H9 (cell line): ENCODE data around the gene GLS. TPM values are rescaled to one million over a fixed set of nuclear protein-coding genes. Genes with fewer than 3 reads are reported as not detected.

Experiments used
- DNase-seq: peaks from one replicate; pipeline ENCODE4 v3.0.0-alpha.2; 2017
- H2AFZ ChIP-seq: one replicate; pipeline ENCODE4 v1.6.1; 2013; ENCODE audit warnings: mild to moderate bottlenecking, low read length, control low read depth, moderate library complexity
- H2AK5ac ChIP-seq: 2 replicates; pipeline ENCODE4 v1.6.1; 2013; ENCODE audit warnings: low read length, control low read depth, mixed read lengths; ENCODE audit not compliant: insufficient read length
- H2BK120ac ChIP-seq: one replicate; pipeline ENCODE4 v1.6.1; 2013; ENCODE audit warnings: low read depth, mild to moderate bottlenecking, low read length, control low read depth, inconsistent platforms; ENCODE audit not compliant: poor library complexity, severe bottlenecking
- H2BK12ac ChIP-seq: 2 replicates; pipeline ENCODE4 v1.6.1; 2013; ENCODE audit warnings: low read length, control low read depth, mixed read lengths, low read depth; ENCODE audit not compliant: insufficient read length
- H2BK15ac ChIP-seq: 2 replicates; pipeline ENCODE4 v1.6.1; 2013; ENCODE audit warnings: low read depth, low read length, control low read depth
- H2BK20ac ChIP-seq: one replicate; pipeline ENCODE4 v1.6.1; 2013; ENCODE audit warnings: low read depth, mild to moderate bottlenecking, low read length, control low read depth, inconsistent platforms; ENCODE audit not compliant: poor library complexity, severe bottlenecking
- H2BK5ac ChIP-seq: 2 replicates; pipeline ENCODE4 v1.6.1; 2013; ENCODE audit warnings: low read length, control low read depth, mixed read lengths; ENCODE audit not compliant: insufficient read length
- H3K14ac ChIP-seq: 2 replicates; pipeline ENCODE4 v1.6.1; 2013; ENCODE audit warnings: low read length, control low read depth; ENCODE audit not compliant: insufficient read depth
- H3K18ac ChIP-seq: 2 replicates; pipeline ENCODE4 v1.6.1; 2013; ENCODE audit warnings: low read depth, mild to moderate bottlenecking, mixed read lengths, low read length, control low read depth; ENCODE audit not compliant: insufficient read length
- H3K23ac ChIP-seq: 2 replicates; pipeline ENCODE4 v1.6.1; 2013; ENCODE audit warnings: low read length, control low read depth, mixed read lengths, low read depth; ENCODE audit not compliant: insufficient read length
- H3K23me2 ChIP-seq: 2 replicates; pipeline ENCODE4 v1.6.1; 2013; ENCODE audit warnings: low read depth, mild to moderate bottlenecking, mixed read lengths, low read length, control low read depth; ENCODE audit not compliant: insufficient read length, poor library complexity, severe bottlenecking
- H3K27ac ChIP-seq: 2 replicates; pipeline ENCODE4 v1.5.1; 2013; ENCODE audit warnings: low read length, control low read depth, mixed read lengths, low read depth; ENCODE audit not compliant: insufficient read length
- H3K27me3 ChIP-seq: 2 replicates; pipeline ENCODE4 v1.6.1; 2013; ENCODE audit warnings: low read length, control low read depth, inconsistent platforms; ENCODE audit not compliant: insufficient read depth
- H3K4ac ChIP-seq: 2 replicates; pipeline ENCODE4 v1.6.1; 2013; ENCODE audit warnings: low read depth, mild to moderate bottlenecking, control low read depth, inconsistent platforms, low read length, moderate library complexity
- H3K4me1 ChIP-seq: 2 replicates; pipeline ENCODE4 v1.6.1; 2013; ENCODE audit warnings: low read length, control low read depth, inconsistent platforms; ENCODE audit not compliant: insufficient read depth
- H3K4me2 ChIP-seq: 2 replicates; pipeline ENCODE4 v1.6.1; 2013; ENCODE audit warnings: low read length, control low read depth, mixed read lengths; ENCODE audit not compliant: insufficient read length, insufficient read depth
- H3K56ac ChIP-seq: 2 replicates; pipeline ENCODE4 v1.6.1; 2013; ENCODE audit warnings: low read depth, mild to moderate bottlenecking, mixed read lengths, low read length, control low read depth; ENCODE audit not compliant: insufficient read length
- H3K79me1 ChIP-seq: 2 replicates; pipeline ENCODE4 v1.6.1; 2013; ENCODE audit warnings: low read depth, mild to moderate bottlenecking, moderate library complexity, low read length, control low read depth, inconsistent platforms; ENCODE audit not compliant: insufficient read depth, poor library complexity, severe bottlenecking
- H3K79me2 ChIP-seq: 2 replicates; pipeline ENCODE4 v1.6.1; 2013; ENCODE audit warnings: low read length, control low read depth, inconsistent platforms; ENCODE audit not compliant: insufficient read depth
- H3K9ac ChIP-seq: 2 replicates; pipeline ENCODE4 v1.6.1; 2013; ENCODE audit warnings: low read length, control low read depth, mixed read lengths; ENCODE audit not compliant: insufficient read length; ENCODE audit errors: extremely low read depth
- H3K9me3 ChIP-seq: one replicate; pipeline ENCODE4 v1.6.1; 2013; ENCODE audit warnings: low read depth, low read length, inconsistent platforms; ENCODE audit not compliant: control insufficient read depth
- H3T11ph ChIP-seq: one replicate; pipeline ENCODE4 v1.6.1; 2013; ENCODE audit warnings: mild to moderate bottlenecking, low read length, control low read depth, inconsistent platforms
- H4K20me1 ChIP-seq: one replicate; pipeline ENCODE4 v1.6.1; 2013; ENCODE audit not compliant: control insufficient read depth, insufficient read length, insufficient read depth
- H4K5ac ChIP-seq: 2 replicates; pipeline ENCODE4 v1.6.1; 2013; ENCODE audit warnings: low read depth, mild to moderate bottlenecking, mixed read lengths, low read length, control low read depth; ENCODE audit not compliant: insufficient read length
- H4K8ac ChIP-seq: replicated peaks from 2 replicates; pipeline ENCODE4 v1.6.1; 2013; ENCODE audit warnings: low read length, control low read depth, mixed read lengths, low read depth; ENCODE audit not compliant: insufficient read length
- H4K91ac ChIP-seq: 2 replicates; pipeline ENCODE4 v1.6.1; 2013; ENCODE audit warnings: low read depth, mild to moderate bottlenecking, moderate library complexity, mixed read lengths, low read length, control low read depth; ENCODE audit not compliant: insufficient read length
- H3K27ac Mint-ChIP-seq, 3 experiments: 2 replicates in 2 of 3; 3 replicates in 1 of 3; pipeline ENCODE4 v1.8.0; 2020 to 2021; ENCODE audit warnings: mixed read lengths in 3 of 3, mild to moderate bottlenecking in 1 of 3, moderate library complexity in 1 of 3
- H3K27me3 Mint-ChIP-seq: 2 replicates; pipeline ENCODE4 v1.8.0; 2021; ENCODE audit warnings: low read depth, mild to moderate bottlenecking, moderate library complexity, mixed read lengths
- H3K36me3 Mint-ChIP-seq, 3 experiments: 2 replicates in 2 of 3; 3 replicates in 1 of 3; pipeline ENCODE4 v1.8.0; 2020 to 2021; ENCODE audit warnings: low read depth in 3 of 3, mixed read lengths in 3 of 3; ENCODE audit not compliant: insufficient read depth in 1 of 3
- H3K4me1 Mint-ChIP-seq, 2 experiments: 2 replicates each; pipeline ENCODE4 v1.8.0; 2020; ENCODE audit warnings: mixed read lengths in 2 of 2
- H3K4me3 Mint-ChIP-seq, 2 experiments: 2 replicates in 1 of 2; 3 replicates in 1 of 2; pipeline ENCODE4 v1.8.0; 2020 to 2021; ENCODE audit warnings: mild to moderate bottlenecking in 2 of 2, mixed read lengths in 2 of 2, moderate library complexity in 1 of 2
- H3K9me3 Mint-ChIP-seq, 2 experiments: 2 replicates in 1 of 2; 3 replicates in 1 of 2; pipeline ENCODE4 v1.8.0; 2020; ENCODE audit warnings: mild to moderate bottlenecking in 2 of 2, mixed read lengths in 2 of 2, moderate library complexity in 1 of 2
- total RNA-seq: library from RNA; stranded (reverse); gene quantifications from 2 replicates; pipeline ENCODE4 v1.2.1, GENCODE V29; 2021
- TF ChIP-seq, protein P1 (sequence below): fragments of 200-600 bp; sonication (generic); conservative IDR thresholded peaks from 3 replicates; pipeline ENCODE4 v1.8.0; 2021; ENCODE audit warnings: antibody characterized with exemption, mild to moderate bottlenecking

Gene GLS
- total RNA-seq, 1 experiment from 2014 or later, result 69.3 TPM

DNA sequence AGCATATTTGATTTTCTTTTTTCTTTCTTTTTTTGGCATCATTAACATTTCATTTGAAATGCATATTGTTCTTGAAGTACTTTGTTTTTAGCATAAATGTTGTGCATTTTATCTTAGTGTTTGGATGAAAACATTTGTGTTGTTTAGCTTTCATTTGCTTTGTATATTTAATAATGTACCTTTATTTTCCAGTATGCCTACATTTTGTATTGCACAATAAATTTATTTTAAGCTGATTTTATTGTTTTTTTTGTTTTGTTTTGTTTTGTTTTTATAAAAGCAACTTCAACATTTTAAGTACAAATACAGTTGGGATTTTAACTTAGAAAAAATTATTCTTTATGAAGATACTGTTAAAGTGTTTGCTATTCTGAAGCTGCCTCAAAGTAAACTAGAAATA lies 54.4 kb downstream of the GLS start:
- Histone ChIP-seq H3K9ac (no peak overlapping the region), H3K79me2 (no peaks in the 10 kb centered on the region), H2BK12ac (no peak overlapping the region), H3T11ph (no peak overlapping the region), H3K27ac (no peak overlapping the region), H4K5ac (no peak overlapping the region), H3K4ac (no peak overlapping the region), H2AFZ (no peak overlapping the region), H4K20me1 (no peaks in the 10 kb centered on the region), H2BK15ac (no peak overlapping the region), H3K14ac (no peak overlapping the region), H2BK20ac (no peak overlapping the region), H4K91ac (no peak overlapping the region), H3K23ac (no peak overlapping the region), H4K8ac (no peak overlapping the region), H2AK5ac (no peak overlapping the region), H3K56ac (no peak overlapping the region), H3K4me1 (peaks cover 2% of the 10 kb centered on the region; the same call in 1 of the 2 replicates), H2BK5ac (no peak overlapping the region), H3K79me1 (no peaks in the 10 kb centered on the region), H3K18ac (no peak overlapping the region), H3K23me2 (no peaks in the 10 kb centered on the region), H3K27me3 (no peaks in the 10 kb centered on the region), H3K4me2 (no peak overlapping the region), H3K9me3 (no peaks in the 10 kb centered on the region), H2BK120ac (no peak overlapping the region)
- Mint-ChIP-seq H3K27me3 (no peaks in the 10 kb centered on the region), H3K27ac (peak overlapping the region in 1 of 3 experiments; percentile 66; a peak in 2 of 7 replicates), H3K36me3 (peaks cover 5% of the 10 kb centered on the region in 3 experiments; a peak in 6 of 7 replicates), H3K4me3 (no peak overlapping the region), H3K4me1 (peaks cover 20 to 55% of the 10 kb centered on the region in 2 experiments), H3K9me3 (no peaks in the 10 kb centered on the region)
- TF ChIP-seq, protein P1, sequence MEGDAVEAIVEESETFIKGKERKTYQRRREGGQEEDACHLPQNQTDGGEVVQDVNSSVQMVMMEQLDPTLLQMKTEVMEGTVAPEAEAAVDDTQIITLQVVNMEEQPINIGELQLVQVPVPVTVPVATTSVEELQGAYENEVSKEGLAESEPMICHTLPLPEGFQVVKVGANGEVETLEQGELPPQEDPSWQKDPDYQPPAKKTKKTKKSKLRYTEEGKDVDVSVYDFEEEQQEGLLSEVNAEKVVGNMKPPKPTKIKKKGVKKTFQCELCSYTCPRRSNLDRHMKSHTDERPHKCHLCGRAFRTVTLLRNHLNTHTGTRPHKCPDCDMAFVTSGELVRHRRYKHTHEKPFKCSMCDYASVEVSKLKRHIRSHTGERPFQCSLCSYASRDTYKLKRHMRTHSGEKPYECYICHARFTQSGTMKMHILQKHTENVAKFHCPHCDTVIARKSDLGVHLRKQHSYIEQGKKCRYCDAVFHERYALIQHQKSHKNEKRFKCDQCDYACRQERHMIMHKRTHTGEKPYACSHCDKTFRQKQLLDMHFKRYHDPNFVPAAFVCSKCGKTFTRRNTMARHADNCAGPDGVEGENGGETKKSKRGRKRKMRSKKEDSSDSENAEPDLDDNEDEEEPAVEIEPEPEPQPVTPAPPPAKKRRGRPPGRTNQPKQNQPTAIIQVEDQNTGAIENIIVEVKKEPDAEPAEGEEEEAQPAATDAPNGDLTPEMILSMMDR, result no peak
- DNase-seq, result no peak
